ENCODE measurements around the gene MACF1. TPM values are rescaled to one million over a fixed set of nuclear protein-coding genes. Genes with fewer than 3 reads are reported as not detected.

Gene MACF1
- total and polyA plus RNA-seq, 2 of the 13 experiments (the other 11 are each of a cell fraction or from before 2014, with no cell fraction given) = 36.7 to 65.4 TPM

DNA sequence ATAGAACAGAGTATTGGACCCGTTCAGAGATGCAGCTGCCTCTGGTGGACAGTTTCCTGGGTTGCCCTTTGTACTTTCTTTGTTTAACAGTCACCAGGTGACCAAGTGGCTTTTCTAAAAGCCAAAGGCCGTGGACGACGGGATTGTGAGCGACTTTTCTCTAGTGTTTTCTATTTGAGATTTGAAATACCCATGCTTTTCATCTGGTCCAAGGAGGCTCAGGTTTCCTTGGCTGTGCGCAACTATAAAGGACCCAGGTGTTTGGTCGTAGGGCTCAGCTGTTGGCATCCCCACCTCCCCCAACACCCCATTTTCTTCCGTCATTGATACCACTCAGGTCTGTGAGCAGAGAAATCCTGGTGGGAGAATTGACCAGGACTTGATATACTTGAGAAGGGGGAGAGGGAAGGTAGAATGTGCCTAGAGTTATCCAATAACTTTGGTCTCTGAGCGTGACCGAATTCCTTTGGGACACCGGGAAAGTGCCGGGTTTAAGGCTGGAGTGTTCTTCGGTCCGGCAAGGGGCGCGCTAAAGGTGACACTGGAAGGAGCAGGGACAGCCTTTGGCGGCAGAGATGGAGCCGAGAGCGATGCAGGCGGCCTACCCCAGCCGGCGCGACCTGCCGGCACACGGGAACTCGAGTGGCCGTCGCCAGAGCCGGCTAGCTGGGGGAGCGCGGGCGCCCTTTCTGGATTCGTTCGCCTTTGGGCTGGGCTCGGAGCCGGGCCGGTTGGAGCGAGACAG is 203.6 kb downstream of the MACF1 start (continued):
- TF ChIP-seq ZNF251 (CRISPR knock-in tag; IDR thresholded peaks at IDR 0.05) (no peak), GLMP (CRISPR knock-in tag; IDR thresholded peaks at IDR 0.05; ENCODE audit: borderline replicate concordance) (no peak), ZNF720 (CRISPR knock-in tag; IDR thresholded peaks at IDR 0.05) (no peak), ZNF761 (CRISPR knock-in tag; conservative IDR thresholded peaks at IDR 0.05) (no peak), MAFK (conservative IDR thresholded peaks at IDR 0.05 in 1 of 2, IDR thresholded peaks at IDR 0.05 in 1 of 2; ENCODE audit: low read length in 2 of 2) (no peak), IKZF1 (IDR thresholded peaks at IDR 0.05) (no peak), PITX1 (CRISPR knock-in tag; IDR thresholded peaks at IDR 0.05) (no peak), MED8 (CRISPR knock-in tag; IDR thresholded peaks at IDR 0.05; ENCODE audit: insufficient replicate concordance) (no peak), GABPB1 (CRISPR knock-in tag; IDR thresholded peaks at IDR 0.05) (no peak), ZBTB14 (CRISPR knock-in tag; IDR thresholded peaks at IDR 0.05) (no peak), SMARCE1 (IDR thresholded peaks at IDR 0.05; ENCODE audit: borderline replicate concordance) (no peak), PBX3 (CRISPR knock-in tag; IDR thresholded peaks at IDR 0.05; ENCODE audit: borderline replicate concordance) (no peak), ZNF644 (CRISPR knock-in tag; IDR thresholded peaks at IDR 0.05; ENCODE audit: low read depth) (0 out of 2 replicates have a peak, but pooled peaks have one; percentile 43), PPARG (CRISPR knock-in tag; conservative IDR thresholded peaks at IDR 0.05) (no peak), TAF15 (IDR thresholded peaks at IDR 0.05; ENCODE audit: low read depth, low read length, poor library complexity, severe bottlenecking) (no peak), NRL (CRISPR knock-in tag; IDR thresholded peaks at IDR 0.05; ENCODE audit: borderline replicate concordance) (peak; percentile 37; the same call in 1 of the 2 replicates), RNF219 (CRISPR knock-in tag; IDR thresholded peaks at IDR 0.05) (no peak), PAF1 (CRISPR knock-in tag; IDR thresholded peaks at IDR 0.05) (no peak)
- TF ChIP-seq, protein P1, sequence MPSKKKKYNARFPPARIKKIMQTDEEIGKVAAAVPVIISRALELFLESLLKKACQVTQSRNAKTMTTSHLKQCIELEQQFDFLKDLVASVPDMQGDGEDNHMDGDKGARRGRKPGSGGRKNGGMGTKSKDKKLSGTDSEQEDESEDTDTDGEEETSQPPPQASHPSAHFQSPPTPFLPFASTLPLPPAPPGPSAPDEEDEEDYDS (CRISPR knock-in tag; IDR thresholded peaks at IDR 0.05) = peak; percentile 35; the same call in 1 of the 2 replicates
- TF ChIP-seq, protein P2, sequence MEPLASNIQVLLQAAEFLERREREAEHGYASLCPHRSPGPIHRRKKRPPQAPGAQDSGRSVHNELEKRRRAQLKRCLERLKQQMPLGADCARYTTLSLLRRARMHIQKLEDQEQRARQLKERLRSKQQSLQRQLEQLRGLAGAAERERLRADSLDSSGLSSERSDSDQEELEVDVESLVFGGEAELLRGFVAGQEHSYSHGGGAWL (CRISPR knock-in tag; IDR thresholded peaks at IDR 0.05) = no peak
- TF ChIP-seq, protein P3, sequence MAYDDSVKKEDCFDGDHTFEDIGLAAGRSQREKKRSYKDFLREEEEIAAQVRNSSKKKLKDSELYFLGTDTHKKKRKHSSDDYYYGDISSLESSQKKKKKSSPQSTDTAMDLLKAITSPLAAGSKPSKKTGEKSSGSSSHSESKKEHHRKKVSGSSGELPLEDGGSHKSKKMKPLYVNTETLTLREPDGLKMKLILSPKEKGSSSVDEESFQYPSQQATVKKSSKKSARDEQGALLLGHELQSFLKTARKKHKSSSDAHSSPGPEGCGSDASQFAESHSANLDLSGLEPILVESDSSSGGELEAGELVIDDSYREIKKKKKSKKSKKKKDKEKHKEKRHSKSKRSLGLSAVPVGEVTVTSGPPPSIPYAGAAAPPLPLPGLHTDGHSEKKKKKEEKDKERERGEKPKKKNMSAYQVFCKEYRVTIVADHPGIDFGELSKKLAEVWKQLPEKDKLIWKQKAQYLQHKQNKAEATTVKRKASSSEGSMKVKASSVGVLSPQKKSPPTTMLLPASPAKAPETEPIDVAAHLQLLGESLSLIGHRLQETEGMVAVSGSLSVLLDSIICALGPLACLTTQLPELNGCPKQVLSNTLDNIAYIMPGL (CRISPR knock-in tag; IDR thresholded peaks at IDR 0.05; ENCODE audit: borderline replicate concordance in 1 of 2, low read depth in 1 of 2) = peak in 1 of 2 experiments; percentile 5; a peak in 1 of 4 replicates

Data from HepG2 (cell line).